Mucosa of stomach (tissue), 1 donor: ENCODE results near the gene VCAN.
"Not testable (repeated sequence)": the region's sequence is repeated elsewhere in the genome, so short reads cannot be mapped to it uniquely, and the experiment has no call there.

Experiments
- H3K27me3 ChIP-seq: one replicate; pipeline ENCODE4 v1.7.0; 2013; ENCODE audit warnings: mild to moderate bottlenecking, low read length; ENCODE audit not compliant: control insufficient read depth, insufficient read depth
- H3K36me3 ChIP-seq: one replicate; pipeline ENCODE4 v1.7.0; 2013; ENCODE audit warnings: low read length; ENCODE audit not compliant: control insufficient read depth, insufficient read depth
- H3K4me1 ChIP-seq: one replicate; pipeline ENCODE4 v1.7.0; 2013; ENCODE audit warnings: mild to moderate bottlenecking, low read length; ENCODE audit not compliant: control insufficient read depth, insufficient read depth
- H3K4me3 ChIP-seq: one replicate; pipeline ENCODE4 v1.7.0; 2013; ENCODE audit warnings: low read length
- H3K9ac ChIP-seq: one replicate; pipeline ENCODE4 v1.7.0; 2013; ENCODE audit warnings: mild to moderate bottlenecking, low read length, moderate library complexity
- H3K9me3 ChIP-seq: one replicate; pipeline ENCODE4 v1.7.0; 2013; ENCODE audit warnings: mild to moderate bottlenecking, low read length, moderate library complexity; ENCODE audit not compliant: control insufficient read depth
- donor health status: Pancreatic carcinoma.

VCAN gene

GRCh38 chr5:83471405-83472212 lies at the start of gene VCAN:
TSS of gene VCAN (plus strand) at chr5:83471744. CDS start at chr5:83483519, 11,775 bp downstream.
- H3K27me3 ChIP-seq = peaks cover 63% of the 10 kb centered on the region
- no peaks in the 10 kb centered on the region for H3K9me3 ChIP-seq
- peaks cover 14% of the 10 kb centered on the region for H3K4me1 ChIP-seq
- H3K36me3 ChIP-seq = no peaks in the 10 kb centered on the region
- peak within 1 kb of the TSS; percentile 40 for H3K9ac ChIP-seq
- H3K4me3 ChIP-seq = no peak within 1 kb of the TSS

DNA sequence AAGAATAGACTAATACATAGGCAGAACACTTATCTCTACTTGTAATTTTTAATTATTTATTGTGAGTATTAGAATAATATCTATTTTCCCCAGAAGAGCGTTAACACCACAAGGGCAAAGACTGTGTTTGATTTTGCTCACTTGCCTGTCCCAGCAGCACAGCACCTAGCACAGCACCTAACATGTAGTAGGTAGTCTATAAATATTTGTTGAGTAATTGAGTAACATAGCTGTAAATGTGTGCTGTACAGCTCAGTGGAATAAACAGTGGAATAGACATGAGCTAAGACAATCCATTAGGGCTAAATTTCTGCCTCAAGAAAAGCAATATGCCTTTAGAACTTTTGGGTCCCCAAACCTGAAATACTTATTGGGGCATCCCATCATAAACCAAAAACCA lies 49.3 kb upstream of the VCAN start:
- Histone ChIP-seq H3K9me3 (no peaks in the 10 kb centered on the region), H3K4me3 (no peak overlapping the region), H3K9ac (no peak overlapping the region), H3K36me3 (no peaks in the 10 kb centered on the region), H3K4me1 (no peaks in the 10 kb centered on the region), H3K27me3 (no peaks in the 10 kb centered on the region)

- H3K27me3 ChIP-seq = no peaks in the 10 kb centered on the region
Measured at GRCh38 chr5:83426855-83427254, 44.7 kb upstream of the VCAN start.

GRCh38 chr5:83428126-83428525 lies 43.4 kb upstream of the VCAN start:
- no peaks in the 10 kb centered on the region for H3K27me3 ChIP-seq
- no peaks in the 10 kb centered on the region for H3K36me3 ChIP-seq
- H3K9ac ChIP-seq = no peak overlapping the region
- no peak overlapping the region for H3K4me3 ChIP-seq
- no peaks in the 10 kb centered on the region for H3K4me1 ChIP-seq
- H3K9me3 ChIP-seq = no peaks in the 10 kb centered on the region

More at GRCh38 chr5:83426855-83427254, 44.7 kb upstream of the VCAN start:
- no peak overlapping the region for H3K9ac ChIP-seq
- no peaks in the 10 kb centered on the region for H3K36me3 ChIP-seq
- H3K4me3 ChIP-seq = no peak overlapping the region
- no peaks in the 10 kb centered on the region for H3K4me1 ChIP-seq
- H3K9me3 ChIP-seq = no peaks in the 10 kb centered on the region

- no peaks in the 10 kb centered on the region for H3K36me3 ChIP-seq
- H3K9ac ChIP-seq = no peak overlapping the region
- no peaks in the 10 kb centered on the region for H3K4me1 ChIP-seq
- no peak overlapping the region for H3K4me3 ChIP-seq
- H3K9me3 ChIP-seq = no peaks in the 10 kb centered on the region
- H3K27me3 ChIP-seq = no peaks in the 10 kb centered on the region
Measured at GRCh38 chr5:83428890-83429289, 42.7 kb upstream of the VCAN start.

GRCh38 chr5:83430130-83431010 lies 41.2 kb upstream of the VCAN start:
- no peaks in the 10 kb centered on the region for H3K27me3 ChIP-seq

DNA sequence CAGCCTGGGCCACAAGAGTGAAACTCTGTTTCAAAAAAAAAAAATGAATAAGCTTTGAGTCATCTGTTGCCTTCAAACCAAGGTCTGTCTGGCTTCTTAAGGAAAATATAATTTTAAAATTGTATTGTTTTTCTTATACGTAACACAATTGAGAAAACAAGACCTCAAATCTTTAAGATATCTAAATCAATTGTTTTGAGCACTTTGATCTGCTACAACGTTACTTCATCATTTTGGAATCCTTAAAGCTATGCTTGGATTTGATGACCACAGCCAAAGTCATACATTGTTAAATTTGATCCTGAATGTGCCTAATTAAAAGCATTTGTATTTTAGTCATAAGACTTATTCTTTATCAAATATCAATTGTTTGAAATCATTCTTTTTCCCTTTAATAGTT lies 37.7 kb upstream of the VCAN start:
- no peaks in the 10 kb centered on the region for H3K27me3 ChIP-seq
- H3K4me1 ChIP-seq = no peaks in the 10 kb centered on the region
- H3K9ac ChIP-seq = no peak overlapping the region
- H3K36me3 ChIP-seq = no peaks in the 10 kb centered on the region
- no peak overlapping the region for H3K4me3 ChIP-seq
- H3K9me3 ChIP-seq = no peaks in the 10 kb centered on the region

More at GRCh38 chr5:83430130-83431010, 41.2 kb upstream of the VCAN start:
- Histone ChIP-seq H3K9me3 (no peaks in the 10 kb centered on the region), H3K4me3 (no peak overlapping the region), H3K36me3 (no peaks in the 10 kb centered on the region), H3K9ac (no peak overlapping the region), H3K4me1 (no peaks in the 10 kb centered on the region)

- no peaks in the 10 kb centered on the region for H3K9me3 ChIP-seq
- H3K9ac ChIP-seq = no peak overlapping the region
- no peak overlapping the region for H3K4me3 ChIP-seq
- H3K27me3 ChIP-seq = no peaks in the 10 kb centered on the region
- no peaks in the 10 kb centered on the region for H3K4me1 ChIP-seq
- no peaks in the 10 kb centered on the region for H3K36me3 ChIP-seq
Measured at GRCh38 chr5:83434946-83435345, 36.6 kb upstream of the VCAN start.

GRCh38 chr5:83436276-83436675 lies 35.3 kb upstream of the VCAN start:
- no peaks in the 10 kb centered on the region for H3K9me3 ChIP-seq
- H3K4me1 ChIP-seq = no peaks in the 10 kb centered on the region
- H3K27me3 ChIP-seq = no peaks in the 10 kb centered on the region
- no peaks in the 10 kb centered on the region for H3K36me3 ChIP-seq
- no peak overlapping the region for H3K4me3 ChIP-seq
- no peak overlapping the region for H3K9ac ChIP-seq

GRCh38 chr5:83437697-83438096 lies 33.8 kb upstream of the VCAN start:
- not testable (repeated sequence) for H3K9me3 ChIP-seq, H3K4me1 ChIP-seq, H3K27me3 ChIP-seq, H3K4me3 ChIP-seq, H3K36me3 ChIP-seq, H3K9ac ChIP-seq

DNA sequence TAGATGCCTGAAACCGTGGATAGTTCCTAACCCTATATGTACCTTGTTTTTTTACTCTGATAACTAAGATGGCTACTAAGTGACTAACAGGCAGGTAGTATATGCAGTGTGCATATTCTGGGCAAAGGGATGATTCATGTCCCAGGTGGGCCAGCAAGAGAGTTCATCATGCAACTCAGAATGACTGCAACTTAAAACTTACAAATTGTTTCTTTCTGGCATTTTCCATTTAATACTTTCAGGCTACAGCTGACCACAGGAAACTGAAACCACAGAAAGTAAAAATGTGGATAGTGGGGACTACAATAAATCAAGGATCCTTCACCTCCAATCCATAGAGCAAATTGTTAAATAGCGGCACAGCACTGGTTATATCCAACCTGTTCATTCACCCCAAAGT lies 30.7 kb upstream of the VCAN start:
- Histone ChIP-seq H3K4me1 (no peaks in the 10 kb centered on the region), H3K9me3 (no peaks in the 10 kb centered on the region), H3K36me3 (no peaks in the 10 kb centered on the region), H3K9ac (no peak overlapping the region), H3K4me3 (no peak overlapping the region), H3K27me3 (no peaks in the 10 kb centered on the region)

- Histone ChIP-seq H3K36me3 (no peaks in the 10 kb centered on the region), H3K9me3 (no peaks in the 10 kb centered on the region), H3K4me1 (no peaks in the 10 kb centered on the region), H3K4me3 (no peak overlapping the region), H3K27me3 (no peaks in the 10 kb centered on the region), H3K9ac (no peak overlapping the region)
Measured at GRCh38 chr5:83441747-83442146, 29.8 kb upstream of the VCAN start.
